ENCODE data around the gene U2SURP. TPM values are rescaled to one million over a fixed set of nuclear protein-coding genes. Genes with fewer than 3 reads are reported as not detected.

The U2SURP gene
- total and polyA plus RNA-seq, 2 donors (not counting 1 experiment from before 2014, with no cell fraction given), result 15.1 to 138 TPM

DNA sequence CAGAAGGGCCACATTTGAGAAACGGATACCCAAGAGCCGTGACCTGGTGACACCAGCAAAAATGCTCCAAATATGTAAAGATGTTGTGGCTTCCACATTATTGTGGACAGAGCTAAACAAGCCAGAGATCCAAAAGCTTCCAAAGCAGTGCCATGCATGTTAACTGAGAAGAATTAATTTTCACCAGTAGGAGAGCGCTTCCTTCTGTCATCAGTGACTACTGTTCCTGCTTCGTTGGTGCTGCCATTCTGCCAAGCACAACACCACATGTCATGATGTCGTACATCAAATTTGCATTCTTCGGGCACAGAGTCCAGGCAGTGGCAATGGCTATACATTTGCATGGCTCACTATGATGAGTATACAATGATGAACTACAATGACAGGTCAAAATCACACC lies 99.1 kb downstream of the U2SURP start:
- CTCF ChIA-PET, result no interaction called here
- Histone ChIP-seq H3K9me3 (ENCODE audit: control extremely low read depth in 1 of 3, control insufficient read depth in 2 of 3, insufficient read depth in 1 of 3, low read length in 2 of 3) (peaks cover 0 to 28% (median 18%) of the 10 kb centered on the region in 3 donors), H4K20me1 (ENCODE audit: control insufficient read depth, insufficient read depth, low read length, poor library complexity, severe bottlenecking) (no peaks in the 10 kb centered on the region), H3K27me3 (replicated peaks in 1 of 4; ENCODE audit: control extremely low read depth in 1 of 4, control insufficient read depth in 3 of 4, insufficient read depth in 4 of 4, low read length in 3 of 4) (peaks cover 0 to 4% (median 0%) of the 10 kb centered on the region in 4 experiments), H3K4me3 (ENCODE audit: control extremely low read depth in 1 of 5, extremely low read depth in 1 of 5, insufficient read depth in 1 of 5, low read depth in 2 of 5, low read length in 4 of 5) (no peak overlapping the region), H3K79me2 (ENCODE audit: control insufficient read depth, insufficient read depth, low read length) (no peaks in the 10 kb centered on the region), H3K4me2 (replicated peaks; ENCODE audit: low read depth, low read length, poor library complexity, severe bottlenecking) (no peak overlapping the region), H3K4me1 (ENCODE audit: control insufficient read depth in 2 of 2, insufficient read depth in 2 of 2, low read length in 2 of 2) (no peaks in the 10 kb centered on the region), H3K9ac (ENCODE audit: low read length) (no peak overlapping the region), H3K36me3 (replicated peaks in 1 of 2; ENCODE audit: control extremely low read depth in 1 of 2, control insufficient read depth in 1 of 2, extremely low read depth in 1 of 2, insufficient read depth in 2 of 2, low read length in 1 of 2) (no peaks in the 10 kb centered on the region), H2AFZ (ENCODE audit: insufficient read depth, low read depth, low read length, poor library complexity, severe bottlenecking) (no peak overlapping the region), H3K27ac (ENCODE audit: low read length in 2 of 2) (no peak overlapping the region)
- Mint-ChIP-seq H3K4me3 (no peak overlapping the region), H3K9me3 (ENCODE audit: insufficient read depth) (peaks cover 10% of the 10 kb centered on the region), H3K4me1 (no peaks in the 10 kb centered on the region), H3K27ac (no peak overlapping the region), H3K27me3 (peaks cover 5% of the 10 kb centered on the region)
- 96% methylated on average over 3 of the region's 6 CpGs for WGBS (ENCODE audit: insufficient coverage)
- DNase-seq, result no peak
- intact Hi-C loops (cut with micrococcal nuclease), result no loop called here
- TF ChIP-seq, protein P1, sequence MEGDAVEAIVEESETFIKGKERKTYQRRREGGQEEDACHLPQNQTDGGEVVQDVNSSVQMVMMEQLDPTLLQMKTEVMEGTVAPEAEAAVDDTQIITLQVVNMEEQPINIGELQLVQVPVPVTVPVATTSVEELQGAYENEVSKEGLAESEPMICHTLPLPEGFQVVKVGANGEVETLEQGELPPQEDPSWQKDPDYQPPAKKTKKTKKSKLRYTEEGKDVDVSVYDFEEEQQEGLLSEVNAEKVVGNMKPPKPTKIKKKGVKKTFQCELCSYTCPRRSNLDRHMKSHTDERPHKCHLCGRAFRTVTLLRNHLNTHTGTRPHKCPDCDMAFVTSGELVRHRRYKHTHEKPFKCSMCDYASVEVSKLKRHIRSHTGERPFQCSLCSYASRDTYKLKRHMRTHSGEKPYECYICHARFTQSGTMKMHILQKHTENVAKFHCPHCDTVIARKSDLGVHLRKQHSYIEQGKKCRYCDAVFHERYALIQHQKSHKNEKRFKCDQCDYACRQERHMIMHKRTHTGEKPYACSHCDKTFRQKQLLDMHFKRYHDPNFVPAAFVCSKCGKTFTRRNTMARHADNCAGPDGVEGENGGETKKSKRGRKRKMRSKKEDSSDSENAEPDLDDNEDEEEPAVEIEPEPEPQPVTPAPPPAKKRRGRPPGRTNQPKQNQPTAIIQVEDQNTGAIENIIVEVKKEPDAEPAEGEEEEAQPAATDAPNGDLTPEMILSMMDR (IDR thresholded peaks at IDR 0.05), result no peak
- no peak for TF ChIP-seq EZH2 (IDR thresholded peaks at IDR 0.05; ENCODE audit: borderline replicate concordance, insufficient read depth, low read depth, low read length, poor library complexity, severe bottlenecking)
- ATAC-seq (ENCODE audit: low read depth), result no peak
- POLR2A ChIA-PET, result interaction anchor here (0.7 kb wide), 1 partner anchor 12 kb away, joined by 3 read pairs; no protein-coding TSS in a partner anchor

DNA sequence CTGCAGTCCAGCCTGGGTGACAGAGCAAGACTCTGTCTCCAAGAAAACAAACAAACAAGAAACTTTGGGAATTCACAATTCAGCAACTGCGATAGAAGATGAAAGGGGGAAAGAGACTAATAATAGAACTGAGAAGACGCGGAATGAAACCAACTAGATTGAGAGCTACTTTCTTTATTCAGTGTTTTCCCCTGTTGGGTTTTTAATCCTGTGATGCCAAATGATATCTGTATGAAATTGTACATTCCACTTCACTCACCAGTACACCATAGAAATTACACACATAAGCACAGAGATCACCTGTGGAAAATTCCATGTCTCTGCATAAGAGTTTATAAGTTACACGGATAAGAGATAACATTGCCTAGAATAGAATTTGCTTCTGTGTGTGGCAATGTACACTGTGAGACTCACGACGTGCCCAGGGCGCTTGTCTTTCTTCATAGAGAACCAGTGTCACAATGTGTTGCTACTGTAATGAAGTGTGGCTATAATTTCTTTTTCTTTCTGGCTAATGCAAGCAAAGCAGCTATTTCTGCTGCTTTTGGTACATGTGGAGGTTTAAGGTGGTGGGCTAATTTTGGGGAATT lies 100.5 kb downstream of the U2SURP start:
- Histone ChIP-seq H3K4me1 (ENCODE audit: control insufficient read depth in 2 of 2, insufficient read depth in 2 of 2, low read length in 2 of 2) (no peaks in the 10 kb centered on the region), H2AFZ (ENCODE audit: insufficient read depth, low read depth, low read length, poor library complexity, severe bottlenecking) (no peak overlapping the region), H3K27me3 (replicated peaks in 1 of 4; ENCODE audit: control extremely low read depth in 1 of 4, control insufficient read depth in 3 of 4, insufficient read depth in 4 of 4, low read length in 3 of 4) (peaks cover 0 to 6% (median 0%) of the 10 kb centered on the region in 4 experiments), H3K4me3 (ENCODE audit: control extremely low read depth in 1 of 5, extremely low read depth in 1 of 5, insufficient read depth in 1 of 5, low read depth in 2 of 5, low read length in 4 of 5) (no peak overlapping the region), H4K20me1 (ENCODE audit: control insufficient read depth, insufficient read depth, low read length, poor library complexity, severe bottlenecking) (no peaks in the 10 kb centered on the region), H3K27ac (ENCODE audit: low read length in 2 of 2) (no peak overlapping the region), H3K4me2 (replicated peaks; ENCODE audit: low read depth, low read length, poor library complexity, severe bottlenecking) (no peak overlapping the region), H3K36me3 (replicated peaks in 1 of 2; ENCODE audit: control extremely low read depth in 1 of 2, control insufficient read depth in 1 of 2, extremely low read depth in 1 of 2, insufficient read depth in 2 of 2, low read length in 1 of 2) (no peaks in the 10 kb centered on the region), H3K9ac (ENCODE audit: low read length) (no peak overlapping the region), H3K79me2 (ENCODE audit: control insufficient read depth, insufficient read depth, low read length) (no peaks in the 10 kb centered on the region), H3K9me3 (ENCODE audit: control extremely low read depth in 1 of 3, control insufficient read depth in 2 of 3, insufficient read depth in 1 of 3, low read length in 2 of 3) (peaks cover 0 to 27% (median 17%) of the 10 kb centered on the region in 3 donors)
- no CpG with 5 or more reads among the region's 7 CpGs for WGBS (ENCODE audit: insufficient coverage)
- H3K27ac Mint-ChIP-seq, result no peak overlapping the region
- peaks cover 10% of the 10 kb centered on the region for H3K9me3 Mint-ChIP-seq (ENCODE audit: insufficient read depth)
- no peak overlapping the region for H3K4me3 Mint-ChIP-seq
- intact Hi-C loops (cut with micrococcal nuclease), result no loop called here
- POLR2A ChIA-PET, result no interaction called here
- H3K27me3 Mint-ChIP-seq, result peaks cover 5% of the 10 kb centered on the region
- CTCF ChIA-PET, result no interaction called here
- DNase-seq (no peak), ATAC-seq (ENCODE audit: low read depth) (no peak)
- TF ChIP-seq, protein P1 (IDR thresholded peaks at IDR 0.05), result no peak
- no peak for TF ChIP-seq EZH2 (IDR thresholded peaks at IDR 0.05; ENCODE audit: borderline replicate concordance, insufficient read depth, low read depth, low read length, poor library complexity, severe bottlenecking)
- H3K4me1 Mint-ChIP-seq, result no peaks in the 10 kb centered on the region
